ENCODE results near the gene JAZF1. TPM values are rescaled to one million over a fixed set of nuclear protein-coding genes. Genes with fewer than 3 reads are reported as not detected.

The JAZF1 gene
- total and polyA plus RNA-seq, 3 donors from 2014 or later: 38.5 to 51.0 (median 46.4) TPM

- 68 to 95% methylated on average over 4 of the region's 4 CpGs for WGBS, 2 donors
- no peaks in the 10 kb centered on the region for H3K9me3 ChIP-seq
- H3K36me3 ChIP-seq (ENCODE audit: low read depth, missing control alignments): no peaks in the 10 kb centered on the region
- H3K4me3 ChIP-seq: no peak overlapping the region
- H3K27me3 ChIP-seq: no peaks in the 10 kb centered on the region
- intact Hi-C loops (cut with DNase I; ENCODE audit: low total_unique reads): no loop called here
- H3K27ac ChIP-seq: peak overlapping the region in 1 of 2 donors; percentile 29
- TF ChIP-seq CTCF (IDR thresholded peaks at IDR 0.05) (no peak), POLR2A (IDR thresholded peaks at IDR 0.05) (no peak)
- DNase-seq: no peak
- H3K4me1 ChIP-seq: peaks cover 15% of the 10 kb centered on the region
Observed at GRCh38 chr7:28156401-28156800, 24.2 kb downstream of the JAZF1 start.

- TF ChIP-seq CTCF (IDR thresholded peaks at IDR 0.05) (no peak), POLR2A (IDR thresholded peaks at IDR 0.05) (no peak)
- Histone ChIP-seq H3K4me3 (no peak overlapping the region), H3K4me1 (peaks cover 15% of the 10 kb centered on the region), H3K36me3 (ENCODE audit: low read depth, missing control alignments) (no peaks in the 10 kb centered on the region), H3K27me3 (no peaks in the 10 kb centered on the region), H3K27ac (peak overlapping the region in 1 of 2 donors; percentile 29), H3K9me3 (no peaks in the 10 kb centered on the region)
- 48 to 50% methylated on average over 3 of the region's 3 CpGs for WGBS, 2 donors
- intact Hi-C loops (cut with DNase I; ENCODE audit: low total_unique reads): no loop called here
- no peak for DNase-seq
Observed at GRCh38 chr7:28155964-28156363, 24.6 kb downstream of the JAZF1 start.

- Histone ChIP-seq H3K27me3 (no peaks in the 10 kb centered on the region), H3K36me3 (ENCODE audit: low read depth, missing control alignments) (no peaks in the 10 kb centered on the region), H3K9me3 (no peaks in the 10 kb centered on the region), H3K4me1 (peaks cover 15% of the 10 kb centered on the region), H3K27ac (peak overlapping the region in 1 of 2 donors; percentile 29), H3K4me3 (no peak overlapping the region)
- intact Hi-C loops (cut with DNase I; ENCODE audit: low total_unique reads): no loop called here
- no peak for DNase-seq
- 45 to 61% methylated on average over 3 of the region's 3 CpGs for WGBS, 2 donors
- TF ChIP-seq POLR2A (IDR thresholded peaks at IDR 0.05): no peak
- TF ChIP-seq CTCF (IDR thresholded peaks at IDR 0.05): no peak
Observed at GRCh38 chr7:28155019-28155660, 25.5 kb downstream of the JAZF1 start.

DNA sequence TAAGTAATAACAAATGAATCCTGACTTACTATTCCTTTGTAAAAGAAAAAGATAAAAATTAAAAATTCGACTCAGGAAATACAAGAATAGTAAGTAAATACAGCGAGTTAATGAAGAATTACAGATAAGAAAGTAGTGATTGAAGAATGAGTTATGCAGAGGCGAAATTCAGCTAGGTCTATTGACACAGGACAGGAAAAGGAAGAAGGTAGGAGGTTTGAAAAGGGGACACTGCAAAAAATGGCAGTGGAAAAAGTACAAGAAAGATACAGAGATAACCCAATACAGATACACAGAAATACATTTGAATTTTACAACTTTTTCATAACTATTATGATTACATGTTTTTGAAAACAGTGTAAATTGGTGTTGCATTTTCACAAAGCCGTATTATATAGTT, 28.0 kb downstream of the JAZF1 start:
- Histone ChIP-seq H3K27ac (no peak overlapping the region), H3K27me3 (no peaks in the 10 kb centered on the region), H3K9me3 (no peaks in the 10 kb centered on the region), H3K36me3 (ENCODE audit: low read depth, missing control alignments) (no peaks in the 10 kb centered on the region), H3K4me1 (peaks cover 17% of the 10 kb centered on the region), H3K4me3 (no peak overlapping the region)
- TF ChIP-seq POLR2A (IDR thresholded peaks at IDR 0.05): no peak
- TF ChIP-seq CTCF (IDR thresholded peaks at IDR 0.05): no peak
- DNase-seq: no peak
- intact Hi-C loops (cut with DNase I; ENCODE audit: low total_unique reads): no loop called here
- WGBS, 2 donors: 62 to 80% methylated on average over 4 of the region's 4 CpGs

DNA sequence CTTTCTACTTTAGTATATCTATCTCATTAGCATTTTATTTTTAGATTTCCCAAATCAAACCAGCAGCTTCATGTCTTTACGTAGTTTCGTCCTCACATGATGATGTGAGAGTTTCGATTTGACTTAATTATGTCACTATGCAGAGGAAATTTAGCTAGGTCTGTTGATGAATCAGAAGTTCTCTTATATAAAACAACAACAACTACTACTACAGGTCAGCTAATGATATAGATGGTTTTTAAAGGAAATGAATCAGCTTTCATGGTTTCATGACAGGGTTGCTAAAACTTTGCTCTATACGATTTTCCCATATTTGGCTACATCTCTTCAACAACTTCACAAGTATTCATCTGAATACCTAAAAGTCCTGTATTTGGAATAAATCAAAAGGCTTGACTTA, 28.6 kb downstream of the JAZF1 start:
- no peaks in the 10 kb centered on the region for H3K27me3 ChIP-seq
- H3K4me3 ChIP-seq: no peak overlapping the region
- DNase-seq: no peak
- H3K9me3 ChIP-seq: no peaks in the 10 kb centered on the region
- no peaks in the 10 kb centered on the region for H3K36me3 ChIP-seq (ENCODE audit: low read depth, missing control alignments)
- WGBS, 2 donors: 89 to 92% methylated on average over 4 of the region's 4 CpGs
- intact Hi-C loops (cut with DNase I; ENCODE audit: low total_unique reads): no loop called here
- TF ChIP-seq POLR2A (IDR thresholded peaks at IDR 0.05): no peak
- TF ChIP-seq CTCF (IDR thresholded peaks at IDR 0.05): no peak
- peaks cover 17% of the 10 kb centered on the region for H3K4me1 ChIP-seq
- H3K27ac ChIP-seq: no peak overlapping the region

Data from testis (tissue), 3 donors.